ENCODE results near the gene FSD1L.

GRCh38 chr9:105416840-105417239 is 31.0 kb upstream of the FSD1L start:
- TF ChIP-seq CTCF (conservative IDR thresholded peaks at IDR 0.05; ENCODE audit: low read depth in 2 of 2) (no peak), EZH2phosphoT487 (IDR thresholded peaks at IDR 0.05; ENCODE audit: unreplicated experiment) (no peak), NANOG (IDR thresholded peaks at IDR 0.05; ENCODE audit: borderline replicate concordance) (no peak)
